Dermis blood vessel endothelial cell (primary cell): Measurements from ENCODE around the gene PPFIA4. TPM values are rescaled to one million over a fixed set of nuclear protein-coding genes. Genes with fewer than 3 reads are reported as not detected.

Experiments used
- DNase-seq: peaks from one replicate; pipeline ENCODE4 v3.0.0; 2010
- total RNA-seq: library from RNA; depleted of rRNA; stranded (reverse); fragments of >200 nt; gene quantifications from 2 replicates; pipeline ENCODE4 v1.2.3, GENCODE V29; 2014

The PPFIA4 gene
- total RNA-seq, 1 donor from 2014 or later, result 0.17 TPM

GRCh38 chr1:203104789-203105390 is 78.6 kb downstream of the PPFIA4 start:
- no peak for DNase-seq

DNA sequence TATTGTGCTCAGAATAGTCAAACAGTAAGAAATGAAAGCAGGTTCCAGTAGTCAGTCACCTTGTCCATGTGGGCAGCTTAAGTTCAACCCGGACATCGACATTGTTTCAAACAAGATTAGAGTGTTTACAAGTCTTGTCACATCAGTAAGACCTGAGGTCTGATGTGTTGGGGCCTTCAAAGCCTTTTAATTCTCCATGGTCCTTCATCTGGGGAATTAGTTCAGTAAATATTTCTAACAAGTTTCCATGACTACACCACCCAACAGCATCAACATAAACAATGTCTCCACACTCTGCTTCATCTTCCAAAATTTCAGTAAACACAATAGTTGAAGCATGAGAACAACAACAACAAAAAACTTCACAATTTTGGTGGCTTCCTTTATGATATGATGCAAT is 86.2 kb downstream of the PPFIA4 start:
- DNase-seq, result no peak

GRCh38 chr1:203113308-203113707 is 87.0 kb downstream of the PPFIA4 start:
- DNase-seq, result no peak

DNA sequence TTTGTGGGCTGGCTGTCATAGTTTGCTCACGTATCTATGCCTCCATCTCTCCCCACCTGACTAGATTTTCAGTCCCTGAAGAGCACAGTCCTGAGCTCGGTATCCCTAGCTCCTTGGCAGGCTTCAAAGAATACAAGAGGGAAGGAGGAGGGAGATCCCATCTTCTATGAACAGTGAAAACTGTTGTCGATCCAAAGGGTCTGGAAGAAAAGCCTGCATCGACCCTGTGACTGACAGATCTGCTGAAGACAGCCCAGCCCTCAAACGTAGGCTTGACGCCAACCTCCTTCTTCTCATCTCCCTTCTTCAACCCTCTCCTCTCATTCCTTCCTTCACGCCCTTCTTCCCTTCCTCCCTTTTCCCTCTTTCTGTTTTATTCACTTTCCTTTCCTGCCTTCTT is 87.9 kb downstream of the PPFIA4 start:
- no peak for DNase-seq

DNA sequence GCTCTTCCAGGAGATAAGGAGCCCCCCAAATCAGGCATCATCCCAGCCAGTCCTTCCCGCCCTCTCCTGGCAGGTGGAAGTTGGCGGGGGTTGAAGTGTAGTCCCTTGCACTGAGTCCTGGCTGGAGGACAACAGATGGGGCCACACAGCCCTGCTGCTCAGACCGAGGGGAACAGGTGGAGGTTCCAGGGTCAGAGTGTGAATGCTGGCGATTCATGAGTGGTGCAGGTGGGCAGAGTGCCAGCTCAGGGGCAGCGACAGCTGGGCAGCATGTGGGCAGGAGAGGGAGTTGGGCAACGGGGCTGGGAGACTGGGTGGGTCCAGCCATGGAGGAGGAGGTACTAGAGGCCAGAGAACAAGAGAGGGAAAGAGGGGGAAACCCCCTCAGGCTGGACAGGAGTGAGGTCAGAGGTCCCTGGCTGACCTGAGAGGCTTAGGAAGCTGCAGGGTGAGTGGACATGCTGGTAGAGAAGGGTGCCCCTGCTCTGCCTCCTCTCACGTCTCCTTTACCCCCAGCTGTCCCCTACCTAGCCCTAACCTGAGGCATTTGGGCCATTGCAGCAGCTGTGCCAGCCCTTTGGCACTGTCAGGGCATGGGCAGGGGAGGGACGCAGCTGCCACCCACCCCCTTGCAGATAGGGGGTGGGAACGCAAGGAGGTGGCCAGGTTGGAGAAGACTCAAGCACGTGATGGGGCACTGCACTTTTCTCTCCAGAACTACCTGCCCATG is 90.0 kb downstream of the PPFIA4 start:
- no peak for DNase-seq

DNA sequence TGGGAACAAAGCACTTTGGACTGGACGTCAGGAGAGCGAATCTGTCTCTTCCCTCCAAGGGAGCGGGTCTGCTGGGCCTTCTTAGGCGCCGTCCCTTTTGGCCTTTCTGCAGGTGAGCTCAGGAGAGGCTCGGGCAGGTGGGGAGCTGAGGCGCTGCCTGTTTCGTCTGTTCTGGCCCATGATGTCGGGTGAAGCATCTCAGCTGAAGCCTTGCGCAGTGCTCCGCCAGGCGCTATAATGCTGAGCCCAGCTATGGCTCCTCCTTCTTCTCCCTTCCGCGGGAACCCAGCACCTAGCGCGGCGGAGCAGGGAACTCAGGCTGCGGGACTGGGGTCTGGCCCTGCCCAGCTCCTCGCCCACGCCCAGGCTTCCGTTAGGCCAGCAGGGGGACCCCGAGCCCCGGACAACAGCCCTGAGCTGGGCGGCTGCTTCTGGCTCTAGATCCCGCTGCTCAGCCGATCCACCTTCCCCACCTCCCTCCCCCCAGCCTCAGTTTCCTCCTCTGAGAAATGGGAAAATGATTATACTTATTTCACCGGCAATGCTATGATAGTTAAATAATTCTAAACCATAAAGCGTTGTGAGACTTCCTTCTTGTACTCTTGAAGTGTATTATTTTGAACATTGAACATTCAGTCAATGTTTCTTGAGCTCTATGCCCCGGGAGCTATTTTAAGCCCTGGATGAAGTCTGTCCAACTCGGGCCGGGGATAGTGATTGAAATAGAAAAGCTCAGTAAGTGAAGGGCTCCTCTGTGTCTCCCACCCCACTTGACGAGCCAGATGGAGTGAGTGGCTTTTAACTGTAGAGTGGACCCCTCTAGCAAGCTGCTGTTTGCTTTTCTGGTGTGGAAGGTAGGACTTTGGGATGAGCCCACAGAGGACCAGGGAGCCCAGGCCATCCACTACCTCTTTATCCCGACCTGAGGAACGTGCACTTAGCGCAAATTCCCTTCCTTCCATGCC is 91.6 kb downstream of the PPFIA4 start:
- peak; percentile 67 for DNase-seq

DNA sequence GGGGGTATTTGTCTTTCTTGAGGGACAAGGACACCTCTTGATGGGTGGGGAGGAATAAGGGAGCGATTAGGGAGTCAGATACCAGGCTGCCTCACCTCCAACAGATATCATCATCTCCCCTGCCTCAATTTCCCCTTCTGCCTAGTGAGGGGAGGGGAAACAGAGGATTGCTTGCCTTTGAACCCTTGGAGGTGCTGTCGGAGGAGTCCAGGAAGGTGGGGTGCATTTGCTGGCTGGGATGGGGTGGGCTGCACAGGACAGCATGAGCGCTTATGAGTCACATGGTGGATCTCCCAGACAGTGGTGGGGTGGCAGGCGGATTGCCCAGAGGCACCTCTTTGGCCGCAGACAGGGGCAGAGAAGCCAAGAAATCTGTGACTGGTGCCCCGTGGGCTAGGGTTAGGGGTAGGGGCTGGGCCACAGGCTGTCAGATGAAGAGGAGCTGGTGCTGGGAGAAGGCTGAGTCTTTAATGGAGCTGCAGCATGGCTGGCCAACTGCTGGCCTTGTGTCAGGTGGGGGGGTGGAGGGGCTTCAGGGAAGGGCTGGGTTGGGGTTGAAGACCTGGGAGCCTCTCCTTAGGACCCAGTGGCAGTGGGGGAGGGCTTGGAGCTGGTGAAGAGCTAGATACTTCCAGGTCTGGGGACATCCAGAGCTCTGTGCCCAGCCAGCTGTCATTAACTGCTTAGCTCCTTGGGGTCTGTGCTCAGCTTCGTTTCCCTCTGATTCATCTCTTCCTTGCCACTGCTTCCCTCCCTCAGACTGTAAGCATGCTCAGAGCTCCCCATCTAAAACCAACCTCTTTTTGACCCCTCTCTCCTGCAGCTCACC is 94.2 kb downstream of the PPFIA4 start:
- no peak for DNase-seq

DNA sequence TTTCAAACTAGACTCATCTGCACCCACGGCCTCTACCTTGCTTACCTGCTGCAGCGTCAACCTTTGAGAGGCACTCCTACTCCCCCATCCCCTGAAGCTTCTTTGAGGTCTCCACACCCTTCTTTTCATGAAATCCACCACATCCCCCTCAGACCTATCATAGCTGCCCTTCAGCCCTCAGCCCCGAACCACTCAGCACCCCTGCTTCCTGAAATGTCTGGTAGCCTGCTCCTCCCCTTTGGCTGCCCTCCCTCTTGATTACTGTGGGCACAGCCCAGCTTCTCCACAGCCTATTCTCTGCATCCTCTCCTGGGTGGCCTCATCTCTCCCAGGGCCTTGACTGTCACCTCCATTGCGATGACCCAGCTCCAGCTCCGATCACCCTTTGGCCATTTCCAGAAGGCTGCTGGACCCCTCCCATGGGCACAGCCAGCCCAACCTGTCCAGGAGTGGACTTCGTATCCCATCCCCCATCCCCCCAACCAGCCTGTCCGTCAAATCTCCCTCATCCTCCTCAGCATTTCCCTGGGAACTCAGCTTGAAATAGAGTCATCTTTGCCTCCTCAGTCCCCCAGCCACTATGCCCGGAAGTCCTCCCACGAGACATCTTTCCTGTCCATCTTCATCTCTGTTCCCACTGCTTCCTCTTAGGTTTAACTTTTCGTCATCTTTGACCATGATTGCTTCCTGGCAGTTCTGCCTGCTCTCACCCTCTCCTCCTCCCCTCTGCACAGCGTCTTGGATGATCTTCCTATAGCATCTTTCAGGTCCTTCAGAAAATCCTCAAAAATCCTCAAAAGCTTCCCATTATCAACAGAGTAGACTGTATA is 95.1 kb downstream of the PPFIA4 start:
- no peak for DNase-seq

- no peak for DNase-seq
These were observed 95.9 kb downstream of the PPFIA4 start for GRCh38 chr1:203122159-203122558.

DNA sequence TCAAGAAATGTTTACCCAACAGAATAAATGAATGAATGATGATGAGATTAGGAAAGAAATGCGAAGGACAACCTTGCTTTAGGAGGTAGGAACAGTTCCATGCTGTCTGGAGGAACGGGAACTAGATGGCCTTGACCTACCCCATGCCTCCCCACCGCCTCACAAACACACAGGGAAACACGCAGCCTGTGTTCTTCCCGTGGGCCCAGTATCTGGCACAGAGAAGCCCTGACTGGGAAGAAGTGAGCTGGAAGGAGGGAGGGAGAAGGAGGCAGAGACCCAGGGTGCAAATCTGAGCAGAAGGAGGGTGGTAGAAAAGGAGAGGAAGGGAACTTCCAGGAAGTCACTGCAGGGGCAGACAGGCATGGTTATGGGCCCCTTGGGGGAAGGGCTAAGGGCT is 97.7 kb downstream of the PPFIA4 start:
- DNase-seq, result no peak

DNA sequence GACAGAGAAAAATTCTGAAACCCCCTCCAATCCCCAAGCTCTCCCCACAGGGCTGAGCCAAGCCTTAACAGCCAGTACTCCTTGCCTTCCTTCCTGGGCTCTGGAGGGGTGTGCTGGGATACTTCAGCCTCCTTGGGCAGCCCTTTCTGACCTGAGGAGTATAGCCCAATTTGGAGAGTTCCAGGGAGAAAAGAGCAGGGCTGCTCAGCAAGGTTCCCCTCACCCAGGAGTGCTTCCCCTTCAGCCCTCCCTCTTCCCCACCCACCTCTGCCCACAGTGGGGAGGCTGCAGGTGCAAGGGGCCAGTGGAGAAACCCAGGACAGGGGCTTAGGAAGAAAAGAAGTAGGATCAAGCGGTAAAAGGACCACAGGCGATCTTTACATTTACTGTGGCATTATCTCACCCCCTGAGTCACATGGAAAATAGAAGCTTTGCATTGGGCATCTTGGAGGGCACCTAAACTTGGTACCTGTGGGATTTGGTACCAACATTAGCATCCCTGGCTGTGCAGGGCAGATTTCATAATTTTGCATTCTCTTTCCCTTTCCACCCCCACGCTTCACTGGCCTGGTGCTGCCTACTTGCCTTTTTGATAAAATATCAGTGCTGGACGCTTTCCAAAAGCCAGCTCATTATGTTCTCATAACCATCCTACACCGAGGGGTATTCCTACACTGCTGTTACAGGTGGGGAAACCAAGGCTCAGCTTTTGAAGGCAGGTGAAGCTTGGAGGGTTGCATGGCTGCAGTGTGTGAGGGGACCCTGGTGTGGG is 98.4 kb downstream of the PPFIA4 start:
- no peak for DNase-seq

DNA sequence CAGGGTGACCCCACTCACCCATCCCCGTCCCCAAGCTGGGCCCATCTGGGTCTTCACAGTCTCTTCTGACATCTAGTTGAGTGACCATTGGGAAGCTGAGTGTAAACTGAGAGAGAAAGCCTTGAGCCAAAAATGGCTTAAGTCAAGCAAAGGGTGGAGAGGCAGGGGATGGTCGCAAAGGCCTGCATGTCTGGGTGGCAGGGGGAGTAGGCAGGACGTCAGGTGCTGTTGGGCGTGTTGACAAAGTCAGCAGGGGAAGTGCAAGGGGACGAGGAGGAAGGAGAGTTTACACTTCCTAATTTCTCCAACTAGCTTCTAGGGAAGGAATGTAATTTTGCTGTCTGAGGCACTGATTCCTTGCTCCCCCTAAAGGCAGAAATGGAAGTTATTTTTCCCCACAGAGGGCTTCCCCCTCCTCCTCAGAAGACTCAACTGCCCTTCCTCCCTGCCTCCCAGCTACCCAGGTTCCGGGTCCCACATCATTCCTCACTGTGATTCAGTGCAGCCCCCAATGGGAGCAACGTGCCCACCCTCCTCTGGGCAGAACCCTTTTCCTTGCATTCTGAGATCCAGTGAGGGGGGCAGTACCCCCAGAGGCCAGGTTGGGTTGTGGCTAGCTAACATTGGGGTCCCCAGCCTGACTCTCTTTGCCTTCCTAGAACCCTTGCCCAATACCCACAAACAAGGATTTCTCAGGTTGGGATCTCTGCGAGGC is 100.0 kb downstream of the PPFIA4 start:
- peak; percentile 13 for DNase-seq

DNA sequence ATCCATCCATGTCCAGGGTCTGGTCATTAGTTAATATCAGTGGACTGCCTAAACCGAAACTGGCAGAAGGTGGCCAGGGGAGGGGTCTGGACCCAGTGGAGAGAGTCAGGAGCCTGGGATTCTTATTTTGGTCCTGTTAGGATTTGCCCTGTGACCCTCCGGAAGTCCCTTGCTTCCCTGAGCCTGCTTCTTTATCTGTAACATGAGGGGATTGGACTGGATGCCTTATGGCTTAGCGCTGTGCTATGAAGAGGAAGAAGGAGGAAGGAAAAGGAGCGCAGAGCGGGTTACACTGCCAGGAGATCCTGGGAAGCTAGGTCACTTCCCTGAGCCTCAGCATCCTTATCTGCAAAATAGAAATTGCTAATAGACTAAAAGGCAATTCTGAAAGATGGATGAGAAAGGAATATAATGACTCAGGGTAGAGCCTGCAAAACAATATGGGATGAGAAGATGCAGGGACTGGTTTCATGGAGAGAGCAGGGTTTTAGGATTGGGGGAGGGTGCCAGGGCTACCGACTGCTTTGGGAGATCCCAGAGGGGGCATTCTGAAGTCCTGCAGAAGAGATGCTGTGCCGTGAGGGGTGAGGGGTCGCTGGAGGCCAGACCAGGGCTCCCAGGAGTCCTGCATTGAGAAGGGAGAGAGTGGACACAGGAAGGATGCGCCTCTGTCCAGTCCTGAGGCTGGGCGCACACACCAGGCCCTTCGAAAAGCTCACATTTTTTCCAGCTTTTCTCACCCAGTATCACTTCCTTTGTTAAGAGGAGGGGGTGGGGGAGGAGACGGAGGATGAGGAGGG is 100.8 kb downstream of the PPFIA4 start:
- DNase-seq, result no peak

GRCh38 chr1:203127666-203128430 is 101.6 kb downstream of the PPFIA4 start, which contains the start of gene ADORA1:
TSS of gene ADORA1 (plus strand) at chr1:203127726. CDS start at chr1:203128842, 1,116 bp downstream.
- DNase-seq, result peak; percentile 17

GRCh38 chr1:203128431-203128715 is 102.1 kb downstream of the PPFIA4 start:
- DNase-seq, result no peak
